IPS-NIHi7 (cell line): ENCODE results near the gene SPOCD1.
A peak's percentile ranks its signal among the peaks of the same experiment; 100 is the strongest.
"Not testable (repeated sequence)": the region's sequence is repeated elsewhere in the genome, so short reads cannot be mapped to it uniquely, and the experiment has no call there.

Experiments
- DNase-seq: peaks from one replicate; pipeline ENCODE4 v3.0.0; 2012; ENCODE audit warnings: mixed read lengths; ENCODE audit errors: extremely low spot score

The SPOCD1 gene

DNA sequence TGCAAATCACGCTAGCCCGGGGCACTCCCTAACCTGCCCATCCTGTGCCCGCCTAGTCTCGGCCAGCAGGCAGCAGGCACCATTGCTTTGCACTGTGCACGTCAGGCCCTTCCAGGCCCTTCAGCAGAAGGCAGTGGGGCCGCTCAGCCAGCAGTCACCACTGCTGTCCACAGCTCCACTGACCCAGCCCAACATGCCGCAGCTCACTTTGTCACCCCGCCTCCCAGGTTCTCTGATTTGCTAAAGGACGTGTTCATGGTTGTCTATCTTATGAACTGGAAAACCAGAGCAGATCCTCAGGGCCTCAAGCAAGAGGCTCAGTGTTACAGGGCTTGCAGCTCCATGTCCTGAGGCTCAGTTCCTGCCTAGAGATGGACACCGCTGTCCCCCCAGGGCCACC lies 14.2 kb upstream of the SPOCD1 start:
- DNase-seq = no peak

DNA sequence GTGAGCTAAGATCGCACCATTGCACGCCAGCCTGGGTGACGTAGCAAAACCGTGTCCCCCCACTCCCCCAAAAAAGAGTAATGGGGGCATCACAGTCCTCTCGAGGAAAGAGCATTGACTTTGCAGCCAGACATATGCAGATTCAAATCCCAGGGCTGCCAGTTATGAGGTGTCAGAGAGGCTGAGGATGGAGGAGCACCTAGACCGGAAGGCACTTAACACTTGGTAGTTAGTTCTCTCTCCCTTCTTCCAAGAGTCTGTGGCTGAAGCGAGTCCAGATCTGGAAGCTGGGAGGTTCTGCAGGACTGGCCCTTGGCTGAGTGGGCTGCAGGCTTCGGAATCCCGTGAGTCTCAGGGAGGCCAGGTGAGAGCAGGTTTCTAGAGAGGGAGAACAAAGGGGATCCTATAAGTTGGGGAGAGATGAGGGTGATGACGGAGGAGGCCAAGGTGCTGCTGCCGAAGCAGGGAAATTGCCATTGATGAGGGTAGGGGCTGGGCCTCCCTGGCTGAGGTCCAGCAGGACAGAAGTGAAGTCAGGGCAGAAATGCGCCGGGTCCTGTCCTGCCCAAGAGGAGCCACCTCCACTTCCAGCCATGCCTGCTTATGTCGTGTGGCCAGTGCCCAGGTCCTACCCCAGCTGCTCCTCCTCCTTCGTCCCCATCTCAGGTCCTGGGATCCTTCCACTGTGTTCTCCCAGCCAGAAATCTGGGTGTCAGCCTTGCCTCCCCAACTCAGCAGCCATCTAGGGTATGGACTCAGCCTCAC lies 13.3 kb upstream of the SPOCD1 start:
- DNase-seq = no peak

DNA sequence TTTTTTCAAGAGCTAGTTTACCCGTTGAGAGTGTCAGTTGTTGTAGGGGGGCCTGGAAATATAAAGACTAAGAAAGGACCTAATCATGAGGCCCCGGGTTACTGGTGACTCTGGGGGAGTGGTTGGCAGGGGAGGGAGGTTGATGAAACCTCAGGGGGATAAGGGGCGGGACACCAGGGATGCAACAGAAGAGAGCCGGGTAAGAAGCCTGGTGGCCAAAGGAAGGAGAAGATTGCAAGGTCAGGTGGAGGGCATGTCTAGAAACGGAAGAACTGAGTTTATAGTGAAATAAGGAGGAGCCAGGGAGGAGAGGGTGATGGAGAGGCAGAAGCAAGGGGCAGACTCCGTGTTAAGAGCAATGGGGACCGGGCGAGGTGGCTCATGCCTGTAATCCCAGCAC lies 12.5 kb upstream of the SPOCD1 start:
- DNase-seq = no peak

DNA sequence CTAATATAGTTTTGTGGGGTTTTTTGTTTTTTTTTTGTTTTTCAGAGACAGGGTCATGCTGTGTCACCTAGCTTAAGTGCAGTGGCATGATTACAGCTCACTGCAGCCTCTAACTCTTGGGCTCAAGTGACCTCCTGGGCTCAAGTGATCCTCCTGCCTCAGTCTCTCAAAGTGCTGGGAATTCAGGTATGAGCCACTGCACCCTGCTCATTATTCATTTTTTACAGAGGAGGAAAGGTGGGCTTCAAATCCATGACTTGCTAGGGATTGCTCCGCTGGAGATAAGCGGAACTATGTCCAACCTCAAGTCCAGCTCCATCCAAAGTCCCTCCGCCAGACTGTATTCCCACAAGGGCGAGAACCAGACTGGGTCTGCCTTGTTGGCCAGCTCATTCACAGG lies 8.0 kb upstream of the SPOCD1 start:
- DNase-seq = no peak

DNA sequence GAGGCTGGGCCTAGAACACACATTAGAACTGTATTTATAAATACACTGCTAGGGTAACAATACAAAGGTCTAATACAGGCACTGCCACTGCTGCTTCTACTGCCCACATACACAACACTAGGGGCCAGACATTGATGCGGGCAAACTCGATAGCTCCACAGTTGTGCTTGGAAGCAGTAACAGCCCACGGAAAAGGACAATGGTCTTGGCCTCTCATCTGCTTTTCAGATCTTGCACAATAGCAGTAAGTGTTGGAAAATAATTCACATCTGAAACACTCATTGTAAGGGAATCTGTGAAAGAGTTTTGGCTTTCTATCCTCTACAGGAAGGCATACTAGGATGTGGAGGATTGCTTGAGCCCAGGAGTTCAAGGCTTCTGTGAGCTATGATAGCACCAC lies 6.9 kb upstream of the SPOCD1 start:
- DNase-seq = no peak

DNA sequence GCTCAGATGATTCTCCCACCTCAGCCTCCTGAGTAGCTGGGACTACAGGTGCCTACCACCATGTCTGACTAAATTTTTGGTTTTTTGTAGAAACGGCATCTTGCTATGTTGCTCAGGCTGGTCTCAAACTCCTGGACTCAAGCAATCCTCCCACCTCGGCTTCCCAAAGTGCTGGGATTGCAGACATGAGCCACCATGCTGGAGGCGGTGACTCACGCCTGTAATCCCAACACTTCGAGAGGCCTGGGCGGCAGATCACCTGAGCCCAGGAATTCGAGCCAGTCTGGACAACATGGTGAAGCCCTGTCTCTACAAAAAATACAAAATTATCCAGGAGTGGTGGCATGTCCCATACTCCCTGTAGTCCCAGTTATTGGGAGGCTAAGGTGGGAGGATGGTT lies 4.4 kb upstream of the SPOCD1 start:
- not testable (repeated sequence) for DNase-seq

DNA sequence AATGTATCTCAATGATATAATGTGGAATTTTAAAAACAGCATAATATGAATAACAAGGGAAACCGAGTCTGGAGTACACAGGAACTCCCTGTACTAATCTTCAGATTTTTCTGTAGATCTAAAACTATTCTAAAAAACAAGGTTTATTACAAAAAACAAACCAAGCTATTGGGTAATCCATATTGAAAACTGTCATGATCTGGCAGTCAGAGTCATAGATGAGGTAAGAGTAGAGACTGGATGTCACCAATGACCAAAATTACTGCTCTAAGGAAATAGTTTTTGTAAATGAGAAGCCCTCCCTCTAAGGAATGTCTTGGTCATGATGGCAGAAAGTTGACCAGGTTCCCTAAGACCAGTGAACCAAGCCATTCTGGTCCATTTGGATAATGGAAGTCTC lies 2.4 kb upstream of the SPOCD1 start:
- DNase-seq = no peak

DNA sequence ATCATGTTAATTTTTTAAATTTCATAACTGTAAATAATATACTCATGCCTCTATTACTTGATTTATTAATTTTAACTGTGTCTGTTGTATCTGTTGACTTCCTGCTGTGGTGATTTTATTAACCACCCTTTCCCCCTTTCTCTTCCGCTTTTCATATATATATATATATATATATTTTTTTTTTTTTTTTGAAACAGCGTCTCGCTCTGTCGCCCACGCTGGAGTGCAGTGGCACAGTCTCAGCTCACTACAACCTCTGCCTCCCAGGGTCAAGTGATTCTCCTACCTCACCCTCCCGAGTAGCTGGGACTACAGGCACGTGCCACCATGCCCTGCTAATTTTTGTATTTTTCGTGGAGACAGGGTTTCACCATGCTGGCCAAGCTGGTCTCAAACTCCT lies 1.1 kb upstream of the SPOCD1 start:
- DNase-seq = not testable (repeated sequence)

DNA sequence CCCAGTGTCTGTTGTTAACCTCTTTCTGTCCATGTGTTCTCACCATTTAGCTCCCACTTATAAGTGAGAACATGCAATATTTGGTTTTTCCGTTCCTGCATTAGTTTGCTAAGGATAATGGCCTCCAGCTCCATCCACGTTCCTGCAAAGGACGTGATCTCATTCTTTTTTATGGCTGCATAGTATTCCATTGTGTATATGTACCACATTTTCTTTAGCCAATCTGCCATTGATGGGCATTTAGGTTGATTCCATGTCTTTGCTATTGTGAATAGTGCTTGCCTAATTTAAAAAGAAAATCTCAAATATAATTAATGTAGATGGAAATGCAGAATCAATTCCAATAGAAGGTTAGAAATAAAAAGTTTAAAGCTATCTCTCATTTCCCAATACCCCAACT lies 679 bp upstream of the SPOCD1 start:
- not testable (repeated sequence) for DNase-seq

DNA sequence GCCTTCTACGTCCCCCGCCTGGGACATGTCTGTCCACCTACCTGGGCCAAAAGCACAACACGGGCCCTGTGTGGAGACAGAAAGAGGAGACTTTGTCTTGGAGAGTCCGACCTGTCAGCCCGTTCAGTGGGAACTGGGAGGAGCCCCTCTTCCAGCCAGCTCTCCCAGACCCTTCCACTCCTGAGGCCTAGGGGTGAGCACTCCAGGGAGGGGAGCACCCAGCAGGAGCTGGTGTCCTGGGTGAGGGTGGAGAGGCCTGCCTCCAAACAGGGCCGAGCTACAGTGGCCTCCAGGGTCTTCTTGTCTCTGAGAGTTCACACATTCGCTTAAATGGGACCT lies 546 bp downstream of the SPOCD1 start:
- DNase-seq = no peak

DNA sequence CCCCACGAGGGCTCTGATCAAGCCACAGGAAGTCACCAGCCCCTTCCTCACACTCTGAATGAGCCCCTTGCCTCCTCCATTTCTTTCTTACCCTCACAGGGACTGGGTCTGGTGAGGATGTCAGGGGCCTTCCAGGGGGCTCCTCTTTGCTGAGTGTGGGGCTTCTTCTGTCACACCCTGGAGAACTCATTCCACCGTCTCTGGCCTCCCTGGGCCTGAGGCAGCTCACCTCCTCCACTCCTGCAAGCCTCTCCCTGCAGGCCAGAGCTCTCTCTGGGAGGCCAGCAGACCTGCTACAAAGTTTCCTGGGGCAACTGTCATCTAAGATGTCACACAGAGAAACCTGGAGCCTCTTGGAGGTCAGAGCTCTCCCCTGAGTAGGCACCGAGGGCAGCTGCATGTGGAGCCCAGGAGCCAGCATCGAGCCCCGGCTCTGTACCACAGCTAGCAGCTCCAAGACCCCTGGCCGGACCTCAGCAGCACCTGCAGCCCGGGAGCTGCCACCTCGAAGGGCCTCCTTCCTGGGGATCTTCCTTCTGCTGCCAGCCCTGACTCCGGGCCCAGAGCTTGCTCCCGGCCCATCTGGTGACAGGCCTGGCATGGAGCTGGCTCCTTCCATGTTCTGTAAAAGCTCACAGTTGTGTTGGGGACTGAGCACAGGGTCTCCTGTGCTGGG lies 1.1 kb downstream of the SPOCD1 start:
- no peak for DNase-seq

DNA sequence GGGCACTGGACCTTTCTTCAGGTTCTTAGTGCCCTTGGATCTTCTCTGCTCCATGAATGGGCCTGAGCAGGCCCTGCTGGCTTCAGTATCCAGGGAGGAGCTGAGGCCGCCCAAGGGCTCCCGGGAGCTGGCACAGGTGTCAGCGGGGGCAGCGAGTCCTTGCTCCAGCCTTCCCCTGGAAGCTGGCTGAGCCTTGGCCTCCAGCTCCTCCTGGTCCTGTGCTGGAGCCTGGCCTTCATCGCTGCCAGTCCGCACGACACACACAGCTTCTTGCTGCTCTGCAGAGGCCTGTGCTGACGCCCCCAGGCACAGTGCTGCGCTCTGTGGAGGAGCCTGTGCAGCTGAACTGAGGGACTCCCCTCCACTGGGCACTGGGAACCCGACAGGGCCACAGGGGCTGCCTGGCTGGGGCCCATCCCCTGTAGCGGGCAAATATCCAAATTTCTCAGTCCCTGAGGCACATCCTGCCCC lies 1.7 kb downstream of the SPOCD1 start:
- DNase-seq = no peak

DNA sequence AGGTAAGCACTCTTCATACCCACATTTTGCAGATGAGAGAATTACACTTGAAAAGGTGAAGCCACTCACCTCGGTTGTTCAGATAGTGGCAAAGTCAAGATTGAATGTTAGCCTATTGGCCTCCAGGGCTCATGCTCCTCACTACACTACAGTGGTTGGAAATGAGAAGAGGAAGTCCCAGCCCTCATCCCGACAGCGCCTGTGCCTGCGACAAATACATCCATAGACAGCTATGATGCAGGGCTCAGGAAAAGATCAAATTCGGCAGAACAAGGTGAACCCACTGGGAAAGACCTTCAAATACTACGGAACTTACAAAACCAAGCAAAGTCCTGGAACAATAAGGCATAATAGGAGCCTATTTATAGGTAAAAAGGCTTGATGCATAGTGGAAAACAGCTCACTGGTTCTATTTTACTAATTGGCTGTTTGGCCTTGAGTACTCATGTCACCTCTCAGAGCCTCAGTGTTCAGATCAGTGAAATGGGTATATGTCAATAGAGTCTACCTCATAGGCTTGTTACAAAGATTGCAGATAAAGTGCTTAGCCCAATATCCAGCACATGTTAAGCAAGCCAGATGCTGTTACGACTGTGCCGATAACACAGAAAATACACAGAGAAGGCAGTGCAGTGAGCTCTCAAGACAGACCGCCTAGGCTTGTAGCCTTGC lies 3.5 kb downstream of the SPOCD1 start:
- DNase-seq = no peak

DNA sequence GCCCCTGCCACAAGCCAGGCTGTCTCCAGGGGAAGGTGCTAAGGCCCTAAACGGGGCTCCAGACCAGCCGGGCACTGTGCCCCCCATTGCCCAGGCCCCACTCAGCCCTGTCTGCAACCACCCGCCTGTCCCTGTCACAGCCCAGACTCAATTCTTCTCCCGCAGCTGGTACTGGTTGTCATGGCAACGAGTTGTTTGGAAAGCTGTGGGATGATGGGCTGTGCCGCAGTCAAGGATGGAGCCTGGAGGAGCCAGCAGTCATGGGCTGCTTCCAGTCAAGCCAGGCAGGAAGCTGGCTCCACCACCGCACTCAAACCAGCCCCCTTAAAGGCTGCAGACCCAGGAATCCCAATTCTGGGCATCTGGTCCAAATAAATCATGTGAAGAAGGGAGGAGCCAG lies 4.2 kb downstream of the SPOCD1 start:
- peak; percentile 69 for DNase-seq

DNA sequence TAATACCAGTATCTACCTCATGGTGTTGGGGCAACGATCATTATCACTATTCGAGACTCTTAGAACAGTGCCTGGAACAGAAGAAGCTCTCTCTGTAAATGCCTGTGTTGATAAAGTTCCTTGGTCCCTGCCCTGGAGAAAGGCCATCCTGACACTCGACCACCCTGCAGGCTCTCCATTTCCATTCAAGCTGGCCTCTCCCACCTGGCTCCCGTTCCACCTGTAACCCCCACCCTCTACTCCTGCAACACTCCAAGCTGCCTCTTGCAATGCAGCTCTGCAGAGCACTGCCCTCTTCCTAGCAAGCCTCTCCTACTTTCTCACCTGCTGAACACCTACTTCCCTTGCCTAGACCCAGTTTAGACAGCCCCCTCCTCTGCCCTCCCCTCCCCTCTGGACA lies 6.1 kb downstream of the SPOCD1 start:
- DNase-seq = no peak

DNA sequence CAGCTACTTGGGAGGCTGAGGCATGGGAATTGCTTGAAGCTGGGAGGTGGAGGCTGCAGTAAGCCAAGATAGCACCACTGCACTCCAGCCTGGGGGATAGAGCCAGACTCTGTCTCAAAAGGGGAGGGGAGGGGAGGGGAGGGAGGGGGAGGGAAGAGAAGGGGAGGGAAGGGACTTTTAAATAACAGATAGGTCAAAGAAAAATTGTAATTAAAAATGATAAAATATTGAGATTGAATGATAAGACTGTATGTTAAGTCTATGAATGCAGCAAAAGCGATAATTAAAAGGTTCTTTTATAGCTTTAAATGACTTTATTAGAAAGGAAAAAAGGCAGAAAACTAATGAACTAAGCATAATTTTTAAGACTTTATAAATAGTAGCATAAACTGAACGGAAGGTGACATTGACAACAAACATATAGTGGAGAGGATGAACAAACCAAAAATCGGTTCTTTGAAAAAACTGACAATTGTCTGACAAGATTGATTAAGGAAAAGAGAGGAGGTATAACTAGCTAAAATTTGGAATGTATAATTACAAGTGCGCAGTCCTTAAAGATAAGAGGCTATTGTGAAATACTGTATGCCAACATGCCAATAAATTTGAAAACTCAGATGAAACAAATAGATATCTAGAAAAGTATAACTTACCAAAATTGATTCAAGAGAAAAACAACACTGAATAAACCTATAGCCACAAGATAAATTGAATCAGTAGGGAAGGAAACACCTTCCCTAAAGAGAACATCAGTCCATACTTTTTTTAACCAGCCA lies 8.4 kb downstream of the SPOCD1 start:
- DNase-seq = no peak

DNA sequence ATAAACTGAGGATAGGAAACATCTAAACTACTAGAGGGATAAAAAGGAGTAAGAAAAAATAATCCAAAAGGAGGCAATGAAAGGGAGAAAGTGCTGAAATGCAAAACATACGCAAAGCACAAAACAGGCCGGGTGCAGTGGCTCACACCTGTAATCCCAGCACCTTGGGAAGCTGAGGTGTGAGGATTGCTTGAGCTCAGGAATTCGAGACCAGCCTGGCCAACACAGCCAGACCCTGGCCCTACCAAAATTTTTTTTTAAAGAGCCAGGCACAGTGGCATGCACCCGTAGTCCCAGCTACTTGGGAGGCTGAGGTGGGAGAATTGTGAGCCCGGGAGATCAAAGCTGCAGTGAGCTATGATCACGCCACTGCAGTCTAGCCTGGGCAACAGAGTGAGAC lies 10.5 kb downstream of the SPOCD1 start:
- no peak for DNase-seq

DNA sequence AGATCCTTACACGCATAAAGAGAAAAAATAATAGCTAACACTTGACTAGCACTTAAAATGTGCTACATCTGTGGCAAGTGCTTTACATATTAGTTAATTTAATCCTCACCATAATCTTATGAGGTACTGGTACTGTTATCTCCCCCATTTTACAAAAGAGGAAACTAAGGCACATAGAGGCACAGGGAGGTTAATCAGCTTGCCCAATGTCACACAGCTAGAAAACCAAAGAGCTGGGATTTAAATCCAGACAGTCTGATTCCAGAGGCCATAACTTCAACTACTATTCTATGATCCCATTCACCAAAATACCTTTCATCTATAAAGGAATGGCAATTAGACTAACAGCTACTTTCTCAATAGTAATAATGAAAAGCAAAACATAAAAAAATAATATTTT lies 11.7 kb downstream of the SPOCD1 start:
- no peak for DNase-seq

DNA sequence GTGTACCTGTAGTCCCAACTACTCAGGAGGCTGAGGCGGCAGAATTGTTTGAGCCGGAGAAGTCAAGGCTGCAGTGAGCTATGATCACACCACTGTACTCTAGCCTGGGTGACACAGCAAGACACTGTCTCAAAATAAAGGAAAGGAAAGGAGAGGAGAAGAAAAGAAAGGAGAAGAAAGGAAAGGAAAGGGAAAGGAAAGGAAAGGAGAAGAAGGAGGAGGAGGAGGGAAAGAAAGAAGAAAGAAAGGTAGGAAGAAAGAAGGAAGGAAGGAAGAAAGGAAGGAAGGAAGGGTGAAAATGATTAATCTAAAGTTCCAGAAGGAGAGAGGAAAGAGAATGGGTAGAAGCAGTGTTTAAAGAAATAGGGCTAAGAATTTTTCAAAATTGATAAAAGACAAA lies 12.2 kb downstream of the SPOCD1 start:
- DNase-seq = no peak

DNA sequence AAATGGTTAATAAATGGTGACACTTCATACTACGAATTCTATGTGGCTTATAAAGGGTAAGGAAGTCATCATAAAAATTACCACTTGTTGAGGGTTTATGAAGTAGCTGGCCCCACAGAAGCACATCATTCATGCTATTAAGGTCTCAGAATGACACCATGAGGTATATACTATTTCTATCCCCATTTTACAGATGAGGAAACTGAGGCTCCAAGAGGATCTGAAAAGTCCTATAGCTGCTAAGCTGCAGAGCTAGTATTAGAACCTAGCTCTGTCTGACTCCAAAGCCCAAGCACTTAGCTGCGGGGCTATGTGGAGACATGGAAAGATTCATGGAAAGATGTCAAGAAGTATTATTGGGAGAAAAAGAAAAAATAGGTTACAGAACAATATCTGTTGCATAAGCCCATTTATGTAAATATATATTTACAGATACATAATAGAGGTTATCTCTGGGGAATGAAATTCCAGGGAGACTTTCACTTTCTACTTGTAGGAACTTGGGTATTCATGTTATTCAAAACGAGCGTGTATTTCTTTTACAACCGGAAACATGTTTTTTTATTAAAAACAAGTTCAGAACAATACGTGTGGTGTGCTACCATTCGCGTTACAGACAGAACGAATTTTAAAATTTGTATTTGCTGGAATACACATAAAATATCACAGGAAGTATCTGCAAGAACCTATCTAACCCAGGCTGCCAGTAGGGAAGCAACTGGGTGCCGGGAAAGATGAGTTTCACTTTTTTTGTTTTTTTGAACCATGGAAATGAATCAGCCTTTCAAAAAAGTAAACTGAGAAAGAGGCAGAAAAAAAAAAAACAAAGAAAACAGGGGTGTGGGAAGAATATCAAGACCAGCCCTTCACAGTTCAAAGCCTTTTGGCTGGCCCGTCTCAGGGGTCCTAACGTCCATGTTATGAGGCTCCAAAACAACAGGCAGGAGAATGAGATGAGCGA lies 13.4 kb downstream of the SPOCD1 start:
- DNase-seq = no peak

DNA sequence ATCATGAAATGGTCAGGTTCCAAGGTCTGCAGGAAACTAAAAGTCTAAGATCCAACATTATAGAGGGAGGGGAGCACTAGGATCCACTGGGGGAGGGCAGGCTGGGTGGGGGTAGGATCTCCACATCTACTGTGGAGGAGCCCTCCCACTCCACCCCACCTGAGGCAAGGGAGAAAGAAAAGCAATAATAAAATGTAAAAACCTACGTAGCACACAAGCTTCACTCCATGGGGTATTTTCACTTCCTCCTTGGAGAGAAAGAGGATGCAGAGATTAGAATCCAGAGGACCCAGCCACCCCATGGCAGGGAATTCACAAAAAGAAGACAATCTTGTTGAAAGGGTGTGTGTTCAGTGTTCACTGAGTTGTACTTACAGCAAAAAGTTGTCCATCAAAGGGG lies 14.4 kb downstream of the SPOCD1 start:
- no peak for DNase-seq
